HL-60 (cell line): ENCODE data around the gene ZC3H7A.

ENCODE experiments used
- DNase-seq, 2 experiments: peaks; one replicate each; pipeline ENCODE4 v3.0.0-alpha.2; 2010 to 2020; ENCODE audit warnings: low read depth in 1 of 2, low spot score in 1 of 2
- H3K27ac ChIP-seq: fragments of 250-450 bp; sonication (Bioruptor Pico); replicated peaks from 2 replicates; pipeline ENCODE4 v1.5.1; 2020; ENCODE audit warnings: mild to moderate bottlenecking, moderate library complexity
- H3K27me3 ChIP-seq: fragments of 250-450 bp; sonication (Bioruptor Pico); 2 replicates; pipeline ENCODE4 v1.5.1; 2021; ENCODE audit warnings: mild to moderate bottlenecking, moderate library complexity; ENCODE audit not compliant: insufficient read depth, poor library complexity, severe bottlenecking
- H3K4me3 ChIP-seq: replicated peaks from 2 replicates; pipeline ENCODE4 v1.5.1; 2011; ENCODE audit warnings: mild to moderate bottlenecking, control low read depth, low read length; ENCODE audit not compliant: insufficient read depth
- GABPA ChIP-seq: IDR thresholded peaks from 2 replicates; pipeline ENCODE4 v1.6.1; 2012; ENCODE audit warnings: low read depth
- POLR2AphosphoS5 ChIP-seq: IDR thresholded peaks from 2 replicates; pipeline ENCODE4 v1.6.1; 2012; ENCODE audit warnings: low read depth
- SPI1 ChIP-seq: IDR thresholded peaks from 2 replicates; pipeline ENCODE4 v1.6.1; 2012; ENCODE audit warnings: low read depth, mild to moderate bottlenecking, borderline replicate concordance
- TF ChIP-seq, protein P1 (sequence below): IDR thresholded peaks from 2 replicates; pipeline ENCODE4 v1.6.1; 2012; ENCODE audit warnings: low read depth; ENCODE audit not compliant: insufficient replicate concordance
- TF ChIP-seq, protein P2 (sequence below): IDR thresholded peaks from one replicate; pipeline ENCODE4 v1.5.1; 2011; ENCODE audit warnings: low read length, control low read depth, inconsistent platforms; ENCODE audit not compliant: insufficient read depth

ZC3H7A gene

DNA sequence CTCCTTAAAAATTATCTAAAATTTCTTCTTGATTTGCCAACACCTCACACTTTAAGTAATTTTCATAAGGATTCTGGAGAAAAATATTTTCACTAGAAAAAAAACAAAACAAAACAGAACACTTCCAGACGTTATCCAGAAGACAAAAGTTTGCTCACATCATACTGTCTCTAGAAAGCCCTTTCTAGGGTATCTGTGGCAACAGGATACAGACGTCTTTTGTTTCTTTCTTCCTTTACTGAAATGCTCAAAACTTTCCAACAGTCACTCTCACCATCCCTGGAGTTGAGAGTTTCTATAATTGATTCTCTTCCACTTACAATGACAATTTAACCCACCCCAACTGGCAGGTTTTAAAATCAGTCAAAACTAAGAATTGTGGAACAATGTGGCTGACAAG, 2.6 kb downstream of the ZC3H7A start:
- TF ChIP-seq, protein P1, sequence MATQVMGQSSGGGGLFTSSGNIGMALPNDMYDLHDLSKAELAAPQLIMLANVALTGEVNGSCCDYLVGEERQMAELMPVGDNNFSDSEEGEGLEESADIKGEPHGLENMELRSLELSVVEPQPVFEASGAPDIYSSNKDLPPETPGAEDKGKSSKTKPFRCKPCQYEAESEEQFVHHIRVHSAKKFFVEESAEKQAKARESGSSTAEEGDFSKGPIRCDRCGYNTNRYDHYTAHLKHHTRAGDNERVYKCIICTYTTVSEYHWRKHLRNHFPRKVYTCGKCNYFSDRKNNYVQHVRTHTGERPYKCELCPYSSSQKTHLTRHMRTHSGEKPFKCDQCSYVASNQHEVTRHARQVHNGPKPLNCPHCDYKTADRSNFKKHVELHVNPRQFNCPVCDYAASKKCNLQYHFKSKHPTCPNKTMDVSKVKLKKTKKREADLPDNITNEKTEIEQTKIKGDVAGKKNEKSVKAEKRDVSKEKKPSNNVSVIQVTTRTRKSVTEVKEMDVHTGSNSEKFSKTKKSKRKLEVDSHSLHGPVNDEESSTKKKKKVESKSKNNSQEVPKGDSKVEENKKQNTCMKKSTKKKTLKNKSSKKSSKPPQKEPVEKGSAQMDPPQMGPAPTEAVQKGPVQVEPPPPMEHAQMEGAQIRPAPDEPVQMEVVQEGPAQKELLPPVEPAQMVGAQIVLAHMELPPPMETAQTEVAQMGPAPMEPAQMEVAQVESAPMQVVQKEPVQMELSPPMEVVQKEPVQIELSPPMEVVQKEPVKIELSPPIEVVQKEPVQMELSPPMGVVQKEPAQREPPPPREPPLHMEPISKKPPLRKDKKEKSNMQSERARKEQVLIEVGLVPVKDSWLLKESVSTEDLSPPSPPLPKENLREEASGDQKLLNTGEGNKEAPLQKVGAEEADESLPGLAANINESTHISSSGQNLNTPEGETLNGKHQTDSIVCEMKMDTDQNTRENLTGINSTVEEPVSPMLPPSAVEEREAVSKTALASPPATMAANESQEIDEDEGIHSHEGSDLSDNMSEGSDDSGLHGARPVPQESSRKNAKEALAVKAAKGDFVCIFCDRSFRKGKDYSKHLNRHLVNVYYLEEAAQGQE, result no peak
- TF ChIP-seq SPI1, result no peak
- TF ChIP-seq GABPA, result no peak
- no peak for TF ChIP-seq POLR2AphosphoS5
- TF ChIP-seq, protein P2, sequence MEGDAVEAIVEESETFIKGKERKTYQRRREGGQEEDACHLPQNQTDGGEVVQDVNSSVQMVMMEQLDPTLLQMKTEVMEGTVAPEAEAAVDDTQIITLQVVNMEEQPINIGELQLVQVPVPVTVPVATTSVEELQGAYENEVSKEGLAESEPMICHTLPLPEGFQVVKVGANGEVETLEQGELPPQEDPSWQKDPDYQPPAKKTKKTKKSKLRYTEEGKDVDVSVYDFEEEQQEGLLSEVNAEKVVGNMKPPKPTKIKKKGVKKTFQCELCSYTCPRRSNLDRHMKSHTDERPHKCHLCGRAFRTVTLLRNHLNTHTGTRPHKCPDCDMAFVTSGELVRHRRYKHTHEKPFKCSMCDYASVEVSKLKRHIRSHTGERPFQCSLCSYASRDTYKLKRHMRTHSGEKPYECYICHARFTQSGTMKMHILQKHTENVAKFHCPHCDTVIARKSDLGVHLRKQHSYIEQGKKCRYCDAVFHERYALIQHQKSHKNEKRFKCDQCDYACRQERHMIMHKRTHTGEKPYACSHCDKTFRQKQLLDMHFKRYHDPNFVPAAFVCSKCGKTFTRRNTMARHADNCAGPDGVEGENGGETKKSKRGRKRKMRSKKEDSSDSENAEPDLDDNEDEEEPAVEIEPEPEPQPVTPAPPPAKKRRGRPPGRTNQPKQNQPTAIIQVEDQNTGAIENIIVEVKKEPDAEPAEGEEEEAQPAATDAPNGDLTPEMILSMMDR, result no peak
- H3K4me3 ChIP-seq, result no peak overlapping the region
- no peaks in the 10 kb centered on the region for H3K27me3 ChIP-seq
- H3K27ac ChIP-seq, result peak overlapping the region; percentile 3; the same call in 1 of the 2 replicates
- no peak for DNase-seq

DNA sequence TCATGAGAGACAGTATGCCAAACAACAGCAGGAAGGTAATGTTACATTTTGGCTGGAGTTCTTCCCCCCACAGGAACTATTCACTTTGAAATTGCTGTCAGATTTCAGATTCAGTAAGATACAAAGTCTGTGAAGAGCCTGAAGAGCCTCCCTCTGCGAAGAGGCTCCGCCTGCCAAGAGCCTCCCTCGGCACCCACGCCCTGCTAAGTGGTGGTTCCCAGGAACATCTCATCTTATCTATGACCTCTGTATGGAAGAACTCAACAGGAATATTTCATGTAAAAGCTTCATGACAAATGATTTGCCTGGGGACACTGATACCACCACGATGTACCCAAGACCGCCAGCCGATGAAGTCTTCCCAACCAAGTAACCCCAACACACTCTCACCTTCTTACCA, 3.2 kb downstream of the ZC3H7A start:
- no peak overlapping the region for H3K4me3 ChIP-seq
- no peak for DNase-seq
- TF ChIP-seq, protein P2, result no peak
- no peak for TF ChIP-seq SPI1
- TF ChIP-seq, protein P1, result no peak
- no peaks in the 10 kb centered on the region for H3K27me3 ChIP-seq
- H3K27ac ChIP-seq, result no peak overlapping the region

DNA sequence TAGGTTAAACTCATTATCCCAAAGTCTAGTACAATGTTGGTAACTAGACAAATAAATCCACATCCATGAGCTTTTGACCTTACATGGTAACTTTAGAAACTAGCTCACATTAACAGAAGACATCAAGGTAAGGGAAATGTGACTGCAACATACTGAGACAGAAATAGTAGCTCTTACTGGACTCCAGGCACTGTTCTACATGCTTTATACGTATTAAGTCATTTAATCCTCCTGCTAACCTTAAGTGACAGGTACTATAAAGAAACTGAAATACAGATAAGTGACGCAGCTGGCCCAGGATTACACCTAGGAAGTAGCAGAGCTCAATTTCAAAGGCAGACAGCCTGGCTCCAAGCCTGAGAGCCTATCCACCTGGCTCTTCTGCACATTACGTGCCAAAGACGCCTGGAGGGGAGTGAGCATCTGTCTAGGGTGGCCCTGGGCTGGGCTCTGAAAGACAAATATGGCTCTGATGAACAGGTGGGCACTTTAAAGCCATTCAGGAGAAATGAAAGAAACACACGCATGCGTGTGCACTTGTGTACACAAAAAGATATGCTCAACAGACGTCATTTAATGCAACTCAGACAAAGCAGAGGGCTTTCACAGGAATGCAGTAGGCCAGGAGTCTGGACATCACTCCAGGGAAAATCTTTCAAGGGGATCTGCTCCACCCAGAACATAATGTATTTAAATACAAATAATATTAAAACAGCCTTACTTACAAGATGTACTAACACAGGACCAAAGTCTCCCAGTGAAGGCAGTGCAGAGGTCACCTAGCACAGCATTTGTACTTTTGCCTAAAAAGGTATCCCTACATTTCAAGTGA, 4.4 kb downstream of the ZC3H7A start:
- Histone ChIP-seq H3K4me3 (no peak overlapping the region), H3K27ac (no peak overlapping the region), H3K27me3 (no peaks in the 10 kb centered on the region)
- DNase-seq, result no peak
- TF ChIP-seq POLR2AphosphoS5, result no peak
- TF ChIP-seq, protein P2, result no peak
- no peak for TF ChIP-seq GABPA
- TF ChIP-seq SPI1, result no peak
- TF ChIP-seq, protein P1, result no peak
